Stomach (tissue), 4 donors: ENCODE results near the gene UBE2D1.

Experiments
- EP300 ChIP-seq: sonication (generic); formaldehyde crosslinking; IDR thresholded peaks from one replicate; pipeline ENCODE4 v1.6.1; 2017; ENCODE audit warnings: antibody characterized with exemption
- TF ChIP-seq, protein P1 (sequence below), 7 experiments: fragments of 450-650 bp in 4 of 7; fragments of 200-600 bp in 3 of 7; sonication (generic) in 3 of 7; IDR thresholded peaks; one replicate each; pipeline ENCODE4 v1.5.1; 2016 to 2019; ENCODE audit warnings: antibody characterized with exemption in 7 of 7, control low read depth in 2 of 7, mild to moderate bottlenecking in 1 of 7

DNA sequence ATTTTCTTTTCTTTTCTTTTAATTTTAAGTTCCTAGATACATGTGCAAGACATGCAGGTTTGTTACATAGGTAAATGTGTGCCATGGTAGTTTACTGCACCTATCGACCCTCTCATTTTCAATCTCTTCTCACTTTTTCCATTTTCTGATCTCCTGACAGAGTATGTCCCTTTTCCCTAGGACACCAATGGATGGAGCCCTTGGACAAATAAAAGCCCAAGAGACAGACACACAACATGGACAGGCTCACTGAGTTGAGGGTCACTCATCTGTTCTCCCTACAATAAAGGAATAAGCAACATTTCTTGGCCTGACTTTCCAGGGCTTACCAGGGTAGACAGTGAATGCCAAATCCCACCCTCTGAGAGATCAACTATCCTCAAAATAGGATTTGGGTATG, 15.2 kb upstream of the UBE2D1 start:
- TF ChIP-seq, protein P1, sequence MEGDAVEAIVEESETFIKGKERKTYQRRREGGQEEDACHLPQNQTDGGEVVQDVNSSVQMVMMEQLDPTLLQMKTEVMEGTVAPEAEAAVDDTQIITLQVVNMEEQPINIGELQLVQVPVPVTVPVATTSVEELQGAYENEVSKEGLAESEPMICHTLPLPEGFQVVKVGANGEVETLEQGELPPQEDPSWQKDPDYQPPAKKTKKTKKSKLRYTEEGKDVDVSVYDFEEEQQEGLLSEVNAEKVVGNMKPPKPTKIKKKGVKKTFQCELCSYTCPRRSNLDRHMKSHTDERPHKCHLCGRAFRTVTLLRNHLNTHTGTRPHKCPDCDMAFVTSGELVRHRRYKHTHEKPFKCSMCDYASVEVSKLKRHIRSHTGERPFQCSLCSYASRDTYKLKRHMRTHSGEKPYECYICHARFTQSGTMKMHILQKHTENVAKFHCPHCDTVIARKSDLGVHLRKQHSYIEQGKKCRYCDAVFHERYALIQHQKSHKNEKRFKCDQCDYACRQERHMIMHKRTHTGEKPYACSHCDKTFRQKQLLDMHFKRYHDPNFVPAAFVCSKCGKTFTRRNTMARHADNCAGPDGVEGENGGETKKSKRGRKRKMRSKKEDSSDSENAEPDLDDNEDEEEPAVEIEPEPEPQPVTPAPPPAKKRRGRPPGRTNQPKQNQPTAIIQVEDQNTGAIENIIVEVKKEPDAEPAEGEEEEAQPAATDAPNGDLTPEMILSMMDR (IDR thresholded peaks at IDR 0.05): no peak
- TF ChIP-seq EP300: no peak
